GM12872 (cell line): ENCODE results near the gene DHRS3.

Experiments
- TF ChIP-seq, protein P1 (sequence below): IDR thresholded peaks from 3 replicates; pipeline ENCODE4 v1.5.1; 2011; ENCODE audit warnings: low read depth, mild to moderate bottlenecking, low read length, moderate library complexity; ENCODE audit not compliant: insufficient read depth

Gene DHRS3

DNA sequence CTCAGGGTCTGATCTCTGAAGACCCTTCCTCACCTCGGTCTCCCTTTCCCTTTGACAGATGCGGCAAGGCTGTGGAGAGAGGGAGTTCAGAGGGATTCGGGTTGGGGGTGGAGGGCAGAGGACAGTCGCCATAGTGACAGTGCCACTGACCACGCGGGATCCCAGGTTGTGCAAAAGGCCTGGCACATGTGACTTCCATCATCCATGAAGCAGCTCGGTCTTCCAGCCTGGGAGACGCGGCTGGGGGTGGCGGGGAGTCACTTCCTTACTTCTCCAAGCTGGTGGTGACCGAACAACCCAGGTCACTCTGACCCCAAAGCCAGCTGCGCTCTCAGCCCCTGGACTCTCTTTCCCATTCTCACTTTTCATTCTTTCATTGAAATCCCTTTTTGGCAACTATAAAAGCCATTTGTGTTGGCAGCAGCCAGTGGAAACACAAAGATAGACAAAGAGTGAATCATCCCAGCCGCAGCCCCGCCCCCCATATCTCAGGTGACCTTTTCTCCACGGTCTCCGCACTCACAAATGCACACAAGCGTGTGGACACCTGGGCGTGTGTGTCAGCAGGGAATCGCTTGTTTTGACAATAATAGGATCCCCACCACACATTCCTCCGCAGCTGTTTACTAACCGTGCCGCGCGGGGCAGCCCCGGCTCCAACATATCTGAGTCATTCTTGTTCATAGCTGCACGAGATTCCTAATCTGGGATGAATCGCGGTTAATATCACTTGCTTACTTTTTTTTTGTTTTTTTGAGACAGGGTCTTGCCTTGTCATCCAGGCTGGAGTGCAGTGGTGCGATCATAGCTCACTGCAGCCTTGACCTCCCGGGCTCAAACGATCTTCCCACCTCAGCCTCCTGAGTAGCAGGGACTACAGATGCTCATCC lies 68.3 kb downstream of the DHRS3 start:
- TF ChIP-seq, protein P1, sequence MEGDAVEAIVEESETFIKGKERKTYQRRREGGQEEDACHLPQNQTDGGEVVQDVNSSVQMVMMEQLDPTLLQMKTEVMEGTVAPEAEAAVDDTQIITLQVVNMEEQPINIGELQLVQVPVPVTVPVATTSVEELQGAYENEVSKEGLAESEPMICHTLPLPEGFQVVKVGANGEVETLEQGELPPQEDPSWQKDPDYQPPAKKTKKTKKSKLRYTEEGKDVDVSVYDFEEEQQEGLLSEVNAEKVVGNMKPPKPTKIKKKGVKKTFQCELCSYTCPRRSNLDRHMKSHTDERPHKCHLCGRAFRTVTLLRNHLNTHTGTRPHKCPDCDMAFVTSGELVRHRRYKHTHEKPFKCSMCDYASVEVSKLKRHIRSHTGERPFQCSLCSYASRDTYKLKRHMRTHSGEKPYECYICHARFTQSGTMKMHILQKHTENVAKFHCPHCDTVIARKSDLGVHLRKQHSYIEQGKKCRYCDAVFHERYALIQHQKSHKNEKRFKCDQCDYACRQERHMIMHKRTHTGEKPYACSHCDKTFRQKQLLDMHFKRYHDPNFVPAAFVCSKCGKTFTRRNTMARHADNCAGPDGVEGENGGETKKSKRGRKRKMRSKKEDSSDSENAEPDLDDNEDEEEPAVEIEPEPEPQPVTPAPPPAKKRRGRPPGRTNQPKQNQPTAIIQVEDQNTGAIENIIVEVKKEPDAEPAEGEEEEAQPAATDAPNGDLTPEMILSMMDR: no peak

DNA sequence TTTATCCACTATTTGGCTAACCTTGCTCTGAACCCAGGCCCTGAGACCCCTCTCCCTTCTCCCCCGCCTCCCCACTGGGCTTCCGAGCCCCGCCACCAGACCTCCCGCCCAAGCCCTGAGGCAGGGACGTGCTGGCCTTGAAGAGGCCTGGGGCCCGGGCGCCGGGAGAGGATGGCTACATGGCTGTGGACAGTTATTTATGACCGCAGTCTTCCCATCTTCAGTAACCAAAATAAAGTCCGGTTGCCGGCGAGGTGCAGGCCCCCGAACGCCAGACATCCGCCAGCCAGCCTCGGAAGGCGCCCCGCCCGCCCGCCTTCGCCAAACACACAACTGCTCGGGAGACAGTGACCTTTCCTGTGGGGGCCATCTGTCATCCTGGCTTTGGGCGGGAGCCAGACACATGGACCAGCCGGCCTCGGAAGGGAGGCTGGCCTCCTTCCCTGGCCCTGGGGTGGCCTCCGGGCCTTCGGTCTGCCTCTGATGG lies 69.0 kb downstream of the DHRS3 start:
- TF ChIP-seq, protein P1: no peak

DNA sequence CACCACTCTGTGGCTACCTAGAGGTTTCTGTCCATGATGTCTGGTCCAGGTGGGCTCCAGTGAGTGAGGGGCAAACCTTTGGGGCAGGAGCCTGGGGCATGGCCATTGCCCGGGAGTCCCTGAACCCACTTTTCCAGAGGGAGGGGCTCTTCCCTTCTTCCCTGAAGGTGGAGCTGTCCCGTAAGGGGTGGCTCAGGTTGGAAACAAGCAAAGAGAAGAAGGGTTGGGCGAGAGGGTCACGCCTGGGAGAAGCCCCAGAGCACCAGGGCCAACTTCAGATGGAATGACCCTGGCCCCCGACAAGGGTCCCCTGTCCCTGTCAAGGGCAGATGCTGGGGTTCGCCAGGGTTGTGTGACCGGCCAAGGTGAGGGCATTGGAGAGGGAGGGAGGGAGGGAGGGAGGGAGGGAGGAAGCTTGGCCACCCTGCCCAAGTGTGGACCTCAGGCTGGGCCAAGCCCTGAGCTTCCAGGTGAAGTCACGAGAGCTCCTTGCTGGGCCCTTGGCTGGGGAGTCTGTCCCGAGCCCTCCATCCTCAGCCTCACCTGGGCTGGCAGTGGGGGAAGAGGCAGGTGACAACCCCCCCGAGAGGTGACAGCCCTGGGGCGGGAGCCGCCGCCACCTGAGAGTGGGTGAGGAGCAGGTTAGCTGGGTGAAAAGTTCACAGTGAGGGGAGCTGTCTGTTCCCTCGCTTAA lies 69.6 kb downstream of the DHRS3 start:
- TF ChIP-seq, protein P1: no peak

DNA sequence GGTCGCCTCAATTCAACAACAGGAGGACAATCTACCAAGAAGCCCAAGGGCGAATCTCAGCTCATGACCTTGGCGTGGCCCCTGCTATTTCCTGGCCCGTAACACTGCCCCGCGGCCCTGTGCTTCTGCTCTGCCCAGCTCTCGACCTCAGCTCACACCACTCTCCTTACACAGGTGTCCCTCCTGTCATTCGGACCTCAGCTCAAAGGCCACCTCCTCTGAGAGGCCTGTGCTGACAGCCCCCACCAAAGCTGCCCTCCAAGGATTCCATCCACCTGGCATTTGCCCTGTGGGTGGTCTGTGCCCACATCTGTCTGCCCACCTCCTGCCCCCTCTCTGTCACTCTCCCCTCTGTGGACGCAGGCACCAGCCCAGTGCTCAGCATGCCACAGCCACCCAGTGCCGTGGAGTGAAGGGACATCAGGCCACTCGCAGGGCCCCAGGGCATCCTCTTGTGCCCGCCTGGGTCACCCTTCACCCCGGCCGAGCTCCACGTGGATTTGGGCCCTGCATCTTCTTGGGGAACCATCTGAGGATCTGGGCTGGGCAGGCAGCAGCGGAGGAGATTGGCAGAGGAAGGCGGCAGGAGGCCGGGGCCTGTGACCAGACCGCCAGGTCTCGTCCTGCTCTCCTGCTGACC lies 70.3 kb downstream of the DHRS3 start:
- TF ChIP-seq, protein P1: no peak

DNA sequence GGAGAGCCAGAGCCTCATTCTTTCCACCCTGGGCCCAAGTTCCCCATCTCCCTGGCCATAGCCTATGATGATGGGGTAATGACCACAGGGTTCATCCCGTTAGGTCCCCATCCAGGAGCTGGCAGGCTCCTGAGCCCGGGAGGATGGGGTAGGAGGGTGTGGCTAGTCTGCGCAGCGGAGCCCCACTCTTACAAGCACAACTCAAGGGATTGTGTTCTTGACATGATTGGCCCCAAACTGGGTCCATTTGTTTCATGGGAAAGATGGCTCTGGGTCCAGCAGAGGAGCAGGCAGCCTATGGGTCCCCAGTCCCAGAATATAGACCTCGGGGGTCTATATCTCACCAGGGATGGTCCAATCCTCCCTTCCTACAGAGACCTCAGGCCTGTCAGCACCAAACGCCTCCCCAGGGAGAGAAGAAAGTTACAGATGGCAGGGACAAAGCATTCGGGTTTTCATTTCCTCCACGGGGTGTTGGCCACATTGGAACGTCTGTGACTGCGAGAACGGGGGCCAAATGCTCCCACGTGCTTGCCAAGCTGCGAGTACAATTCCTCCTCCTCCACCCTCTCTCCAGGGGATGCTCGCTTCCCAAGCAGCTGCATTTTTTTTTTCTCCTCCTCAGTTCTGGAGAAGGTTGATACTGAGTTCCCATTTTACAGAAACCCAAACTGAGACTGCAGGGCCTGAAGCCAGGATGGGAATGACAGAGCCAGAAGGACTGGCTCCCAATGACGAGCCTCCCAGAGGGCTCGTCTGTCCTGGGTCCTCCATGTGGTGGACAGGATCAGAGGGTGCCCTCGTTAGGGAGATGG lies 71.0 kb downstream of the DHRS3 start:
- TF ChIP-seq, protein P1: no peak

DNA sequence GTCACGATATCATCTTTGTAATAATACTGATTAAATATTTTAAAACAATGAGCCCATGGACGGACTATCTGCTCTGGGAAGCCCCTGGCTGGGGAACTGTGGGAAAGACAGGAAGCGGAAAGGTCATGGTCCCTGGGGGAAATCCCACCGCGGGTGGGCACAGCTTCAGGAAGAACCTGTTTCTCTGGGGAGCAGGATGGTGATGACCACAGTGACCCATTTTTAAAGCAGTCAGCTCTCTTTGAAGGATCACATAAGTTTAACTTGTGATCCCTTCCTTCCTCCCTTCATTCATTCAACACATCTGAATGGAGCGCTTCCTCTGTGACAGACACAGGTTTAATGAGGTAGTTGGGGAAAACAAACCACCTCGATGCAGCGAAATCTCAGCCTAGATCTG lies 73.0 kb downstream of the DHRS3 start:
- TF ChIP-seq, protein P1: no peak
